Neural cell (in vitro differentiated cells): ENCODE data around the gene LLPH. TPM values are rescaled to one million over a fixed set of nuclear protein-coding genes. Genes with fewer than 3 reads are reported as not detected.

Source experiments
- H2AFZ ChIP-seq: fragments of 200-600, 300-800 bp; sonication (generic), shearing (Covaris generic); 2 replicates; pipeline ENCODE4 v1.6.0; 2014; ENCODE audit warnings: low read depth, mild to moderate bottlenecking, antibody characterized with exemption, low read length, moderate library complexity
- H3F3A ChIP-seq: fragments of 200-600 bp; shearing (Covaris generic); 2 replicates; pipeline ENCODE4 v1.6.1; 2016; ENCODE audit warnings: mild to moderate bottlenecking, moderate library complexity, mixed read lengths, antibody characterized with exemption, low read length; ENCODE audit not compliant: insufficient read depth, poor library complexity, severe bottlenecking
- H3K27ac ChIP-seq: fragments of 200-600, 300-800 bp; sonication (generic), shearing (Covaris generic); 2 replicates; pipeline ENCODE4 v1.5.1; 2014; ENCODE audit warnings: mild to moderate bottlenecking, low read length, moderate library complexity
- H3K27me3 ChIP-seq: fragments of 300-800, 200-600 bp; sonication (generic), shearing (Covaris generic); 2 replicates; pipeline ENCODE4 v1.6.0; 2014; ENCODE audit warnings: mild to moderate bottlenecking, low read depth, low read length, moderate library complexity; ENCODE audit not compliant: insufficient read depth
- H3K36me3 ChIP-seq: fragments of 300-800, 200-600 bp; sonication (generic), shearing (Covaris generic); 2 replicates; pipeline ENCODE4 v1.5.1; 2014; ENCODE audit warnings: mild to moderate bottlenecking, antibody characterized with exemption, low read length, moderate library complexity; ENCODE audit not compliant: insufficient read depth
- H3K4me2 ChIP-seq: fragments of 300-800, 200-600 bp; sonication (generic), shearing (Covaris generic); 2 replicates; pipeline ENCODE4 v1.6.0; 2014; ENCODE audit warnings: mild to moderate bottlenecking, low read length
- H3K4me3 ChIP-seq: fragments of 300-800, 200-600 bp; sonication (generic), shearing (Covaris generic); 2 replicates; pipeline ENCODE4 v1.5.1; 2014; ENCODE audit warnings: mild to moderate bottlenecking, low read length, moderate library complexity
- H3K79me2 ChIP-seq: fragments of 200-600 bp; shearing (Covaris generic); replicated peaks from 2 replicates; pipeline ENCODE4 v1.6.0; 2014; ENCODE audit warnings: mild to moderate bottlenecking, low read length, moderate library complexity; ENCODE audit not compliant: insufficient read depth
- H3K9ac ChIP-seq: fragments of 300-800, 200-600 bp; sonication (generic), shearing (Covaris generic); 2 replicates; pipeline ENCODE4 v1.6.1; 2016; ENCODE audit warnings: mild to moderate bottlenecking, low read length, mixed read lengths
- H3K9me2 ChIP-seq: fragments of 200-600 bp; shearing (Covaris generic); 2 replicates; pipeline ENCODE4 v1.6.1; 2016; ENCODE audit warnings: mild to moderate bottlenecking, low read length, mixed read lengths; ENCODE audit not compliant: insufficient read depth
- H3K9me3 ChIP-seq: fragments of 200-600, 300-800 bp; sonication (generic), shearing (Covaris generic); 2 replicates; pipeline ENCODE4 v1.6.1; 2016; ENCODE audit warnings: mild to moderate bottlenecking, mixed run types, low read length, moderate library complexity, mixed read lengths
- H4K20me1 ChIP-seq: fragments of 200-600 bp; shearing (Covaris generic); 2 replicates; pipeline ENCODE4 v1.6.1; 2016; ENCODE audit warnings: mild to moderate bottlenecking, mixed run types; ENCODE audit not compliant: insufficient read depth
- CTCF ChIP-seq: fragments of 450-650 bp; IDR thresholded peaks from 2 replicates; pipeline ENCODE4 v1.5.1; 2014; ENCODE audit warnings: antibody characterized with exemption, mild to moderate bottlenecking, moderate library complexity; ENCODE audit not compliant: poor library complexity, severe bottlenecking
- EP300 ChIP-seq: fragments of 450-650 bp; conservative IDR thresholded peaks from 2 replicates; pipeline ENCODE4 v1.6.1; 2014; ENCODE audit warnings: antibody characterized with exemption, mild to moderate bottlenecking, moderate library complexity; ENCODE audit not compliant: poor library complexity, severe bottlenecking
- EZH2 ChIP-seq: fragments of 200-600, 300-800 bp; shearing (Covaris generic), sonication (generic); IDR thresholded peaks from 2 replicates; pipeline ENCODE4 v1.6.1; 2014; ENCODE audit warnings: antibody characterized with exemption, low read length, borderline replicate concordance, mild to moderate bottlenecking; ENCODE audit not compliant: insufficient read depth, poor library complexity, severe bottlenecking
- MXI1 ChIP-seq: fragments of 450-650 bp; conservative IDR thresholded peaks from 2 replicates; pipeline ENCODE4 v1.6.1; 2014; ENCODE audit warnings: antibody characterized with exemption, mild to moderate bottlenecking; ENCODE audit not compliant: poor library complexity, severe bottlenecking
- POLR2AphosphoS5 ChIP-seq: IDR thresholded peaks from 2 replicates; pipeline ENCODE4 v1.6.1; 2012
- RAD21 ChIP-seq: fragments of 450-650 bp; conservative IDR thresholded peaks from 2 replicates; pipeline ENCODE4 v1.6.1; 2014; ENCODE audit warnings: antibody characterized with exemption, mild to moderate bottlenecking, moderate library complexity
- SMC3 ChIP-seq: fragments of 450-650 bp; conservative IDR thresholded peaks from 2 replicates; pipeline ENCODE4 v1.6.1; 2014; ENCODE audit warnings: antibody characterized with exemption, mild to moderate bottlenecking, moderate library complexity; ENCODE audit not compliant: poor library complexity
- TAF1 ChIP-seq: IDR thresholded peaks from 2 replicates; pipeline ENCODE4 v1.6.1; 2012; ENCODE audit warnings: low read depth
- polyA plus RNA-seq: library from polyadenylated mRNA; depleted of rRNA; stranded (reverse); fragments of >200 nt; gene quantifications from 2 replicates; pipeline ENCODE4 v1.2.3, GENCODE V29; 2014
- TF ChIP-seq, protein P1 (sequence below): IDR thresholded peaks from 2 replicates; pipeline ENCODE4 v1.6.1; 2012; ENCODE audit warnings: borderline replicate concordance

LLPH gene
- polyA plus RNA-seq, 1 donor from 2014 or later: 4.6 TPM

DNA sequence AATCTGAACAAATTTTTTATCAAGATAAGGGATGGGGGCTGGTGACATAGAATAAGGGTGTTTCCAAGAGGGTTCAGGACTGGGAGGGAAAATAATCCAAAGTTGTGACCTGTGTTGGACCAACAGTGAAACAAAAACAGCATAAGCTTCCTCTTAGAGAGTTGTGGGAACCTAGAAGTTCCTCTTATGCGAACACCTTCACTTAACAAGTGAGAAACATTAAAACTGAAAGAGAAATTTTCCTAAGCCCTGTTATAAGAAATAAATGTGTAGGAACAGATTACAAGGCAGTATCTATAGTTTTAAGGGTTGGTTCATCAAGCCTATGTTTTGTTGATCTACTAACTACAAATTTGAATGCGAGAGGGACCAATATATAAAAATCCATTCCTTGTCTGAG lies 58.4 kb downstream of the LLPH start:
- no peaks in the 10 kb centered on the region for H4K20me1 ChIP-seq
- TF ChIP-seq RAD21: no peak
- H3K4me2 ChIP-seq: no peak overlapping the region
- H3K36me3 ChIP-seq: no peaks in the 10 kb centered on the region
- H3F3A ChIP-seq: no peaks in the 10 kb centered on the region
- no peak overlapping the region for H3K4me3 ChIP-seq
- H2AFZ ChIP-seq: no peak overlapping the region
- no peak overlapping the region for H3K27ac ChIP-seq
- no peaks in the 10 kb centered on the region for H3K9me3 ChIP-seq
- no peaks in the 10 kb centered on the region for H3K9me2 ChIP-seq
- no peaks in the 10 kb centered on the region for H3K27me3 ChIP-seq
- no peaks in the 10 kb centered on the region for H3K79me2 ChIP-seq
- no peak overlapping the region for H3K9ac ChIP-seq

- no peak overlapping the region for H3K4me2 ChIP-seq
- no peaks in the 10 kb centered on the region for H3K9me2 ChIP-seq
- no peak overlapping the region for H2AFZ ChIP-seq
Measured at GRCh38 chr12:66071549-66071948, 59.0 kb downstream of the LLPH start.

More at GRCh38 chr12:66071549-66071948, 59.0 kb downstream of the LLPH start:
- Histone ChIP-seq H3K9me3 (no peaks in the 10 kb centered on the region), H3K36me3 (no peaks in the 10 kb centered on the region), H3K9ac (no peak overlapping the region), H3K79me2 (no peaks in the 10 kb centered on the region), H3K27me3 (no peaks in the 10 kb centered on the region), H3K4me3 (no peak overlapping the region), H4K20me1 (no peaks in the 10 kb centered on the region), H3F3A (no peaks in the 10 kb centered on the region), H3K27ac (no peak overlapping the region)
- TF ChIP-seq TAF1 (no peak), SMC3 (no peak), EZH2 (no peak), POLR2AphosphoS5 (no peak), CTCF (no peak), RAD21 (no peak), MXI1 (no peak), EP300 (no peak)
- TF ChIP-seq, protein P1, sequence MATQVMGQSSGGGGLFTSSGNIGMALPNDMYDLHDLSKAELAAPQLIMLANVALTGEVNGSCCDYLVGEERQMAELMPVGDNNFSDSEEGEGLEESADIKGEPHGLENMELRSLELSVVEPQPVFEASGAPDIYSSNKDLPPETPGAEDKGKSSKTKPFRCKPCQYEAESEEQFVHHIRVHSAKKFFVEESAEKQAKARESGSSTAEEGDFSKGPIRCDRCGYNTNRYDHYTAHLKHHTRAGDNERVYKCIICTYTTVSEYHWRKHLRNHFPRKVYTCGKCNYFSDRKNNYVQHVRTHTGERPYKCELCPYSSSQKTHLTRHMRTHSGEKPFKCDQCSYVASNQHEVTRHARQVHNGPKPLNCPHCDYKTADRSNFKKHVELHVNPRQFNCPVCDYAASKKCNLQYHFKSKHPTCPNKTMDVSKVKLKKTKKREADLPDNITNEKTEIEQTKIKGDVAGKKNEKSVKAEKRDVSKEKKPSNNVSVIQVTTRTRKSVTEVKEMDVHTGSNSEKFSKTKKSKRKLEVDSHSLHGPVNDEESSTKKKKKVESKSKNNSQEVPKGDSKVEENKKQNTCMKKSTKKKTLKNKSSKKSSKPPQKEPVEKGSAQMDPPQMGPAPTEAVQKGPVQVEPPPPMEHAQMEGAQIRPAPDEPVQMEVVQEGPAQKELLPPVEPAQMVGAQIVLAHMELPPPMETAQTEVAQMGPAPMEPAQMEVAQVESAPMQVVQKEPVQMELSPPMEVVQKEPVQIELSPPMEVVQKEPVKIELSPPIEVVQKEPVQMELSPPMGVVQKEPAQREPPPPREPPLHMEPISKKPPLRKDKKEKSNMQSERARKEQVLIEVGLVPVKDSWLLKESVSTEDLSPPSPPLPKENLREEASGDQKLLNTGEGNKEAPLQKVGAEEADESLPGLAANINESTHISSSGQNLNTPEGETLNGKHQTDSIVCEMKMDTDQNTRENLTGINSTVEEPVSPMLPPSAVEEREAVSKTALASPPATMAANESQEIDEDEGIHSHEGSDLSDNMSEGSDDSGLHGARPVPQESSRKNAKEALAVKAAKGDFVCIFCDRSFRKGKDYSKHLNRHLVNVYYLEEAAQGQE: no peak
